Neural cell (in vitro differentiated cells): Measurements from ENCODE around the gene CPNE4.

ENCODE experiments used
- CTCF ChIP-seq: fragments of 450-650 bp; IDR thresholded peaks from 2 replicates; pipeline ENCODE4 v1.5.1; 2014; ENCODE audit warnings: antibody characterized with exemption, mild to moderate bottlenecking, moderate library complexity; ENCODE audit not compliant: poor library complexity, severe bottlenecking
- POLR2AphosphoS5 ChIP-seq: IDR thresholded peaks from 2 replicates; pipeline ENCODE4 v1.6.1; 2012
- RAD21 ChIP-seq: fragments of 450-650 bp; conservative IDR thresholded peaks from 2 replicates; pipeline ENCODE4 v1.6.1; 2014; ENCODE audit warnings: antibody characterized with exemption, mild to moderate bottlenecking, moderate library complexity

GRCh38 chr3:131526801-131527347 lies 507.9 kb downstream of the CPNE4 start:
- no peak for TF ChIP-seq RAD21
- no peak for TF ChIP-seq CTCF
- TF ChIP-seq POLR2AphosphoS5: no peak
